Measurements from ENCODE around the gene SPDEF.

Gene SPDEF

GRCh38 chr6:34525431-34526175, 30.5 kb downstream of the SPDEF start:
- no peak for DNase-seq

GRCh38 chr6:34524971-34525370, 31.2 kb downstream of the SPDEF start:
- no peak for DNase-seq

GRCh38 chr6:34524499-34524898, 31.6 kb downstream of the SPDEF start:
- no peak for DNase-seq

GRCh38 chr6:34523441-34524206, 32.5 kb downstream of the SPDEF start:
- DNase-seq: no peak

- DNase-seq: no peak
Observed at GRCh38 chr6:34522761-34523160, 33.4 kb downstream of the SPDEF start.

GRCh38 chr6:34521463-34522285, 34.5 kb downstream of the SPDEF start:
- DNase-seq: no peak

GRCh38 chr6:34520645-34521462, 35.3 kb downstream of the SPDEF start:
- DNase-seq: no peak

GRCh38 chr6:34519971-34520644, 36.0 kb downstream of the SPDEF start:
- DNase-seq: no peak

GRCh38 chr6:34518669-34519365, 37.3 kb downstream of the SPDEF start:
- no peak for DNase-seq

- no peak for DNase-seq
Observed at GRCh38 chr6:34517966-34518365, 38.2 kb downstream of the SPDEF start.

GRCh38 chr6:34517461-34517881, 38.7 kb downstream of the SPDEF start:
- no peak for DNase-seq

- no peak for DNase-seq
Observed at GRCh38 chr6:34516391-34517324, 39.5 kb downstream of the SPDEF start.

- DNase-seq: no peak
Observed at GRCh38 chr6:34515473-34516387, 40.4 kb downstream of the SPDEF start.

- DNase-seq: no peak
Observed at GRCh38 chr6:34514593-34515472, 41.3 kb downstream of the SPDEF start.

GRCh38 chr6:34514112-34514511, 42.0 kb downstream of the SPDEF start:
- no peak for DNase-seq

- DNase-seq: no peak
Observed at GRCh38 chr6:34513646-34514045, 42.5 kb downstream of the SPDEF start.

GRCh38 chr6:34512738-34513115, 43.4 kb downstream of the SPDEF start:
- DNase-seq: no peak

Data from NCI-H2029 treated with DMSO at 0.1 percent for 48 hours (cell line).